Suppressor macrophage treated with lipopolysaccharide for 1 hour (primary cell): ENCODE data around the gene MRPS6.

ENCODE experiments used
- DNase-seq, 3 donors: peaks; one replicate each; pipeline ENCODE4 v3.0.0-alpha.2; 2020 to 2022

The MRPS6 gene

DNA sequence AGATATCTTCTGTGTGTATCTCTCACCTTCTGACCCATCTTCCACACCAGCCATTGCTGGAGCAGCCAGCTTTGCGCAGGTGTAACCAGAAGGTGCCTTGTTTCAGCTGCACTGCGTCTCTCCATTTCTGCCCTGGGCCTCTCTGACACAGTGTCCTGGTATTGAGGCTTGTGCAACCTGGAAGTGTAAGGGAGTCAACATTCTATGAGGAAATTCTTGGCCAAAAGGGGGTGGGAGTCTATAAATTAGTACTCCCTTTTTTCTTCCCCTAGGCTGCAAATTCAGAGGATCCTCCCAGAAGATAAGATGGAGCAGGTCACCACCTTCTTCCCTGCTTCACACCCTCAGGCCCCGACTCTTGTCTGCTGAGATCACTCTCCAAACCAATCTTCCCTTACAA lies 109.1 kb downstream of the MRPS6 start:
- no peak for DNase-seq

DNA sequence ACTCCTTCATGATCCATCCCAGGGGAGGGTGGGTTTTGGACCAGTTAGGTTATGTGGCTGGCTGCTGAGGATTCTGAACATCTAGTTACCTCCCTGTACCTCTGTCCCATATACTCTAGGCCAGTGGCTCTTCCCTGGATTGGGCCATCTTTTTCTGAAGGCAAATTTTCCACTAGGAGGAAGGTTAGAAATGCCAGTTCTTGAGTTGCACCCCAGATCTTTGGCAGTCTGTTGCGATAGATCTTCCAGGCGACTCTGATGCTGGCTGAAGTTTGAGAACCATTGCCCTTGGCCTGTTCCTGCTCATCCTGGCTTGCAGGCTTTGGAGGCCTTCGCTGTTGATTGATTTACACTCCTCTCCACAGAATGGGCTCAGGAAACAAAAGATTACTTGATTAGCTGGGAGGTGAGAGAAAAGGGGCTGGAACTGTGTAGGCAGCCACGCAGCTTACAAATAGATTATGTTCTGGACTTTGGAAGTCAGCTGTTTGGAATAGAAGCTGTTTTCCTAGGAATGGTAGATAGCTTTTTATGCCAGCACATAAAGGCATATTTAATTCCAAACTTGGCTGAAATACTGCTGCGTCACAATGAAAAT lies 110.1 kb downstream of the MRPS6 start:
- no peak for DNase-seq

DNA sequence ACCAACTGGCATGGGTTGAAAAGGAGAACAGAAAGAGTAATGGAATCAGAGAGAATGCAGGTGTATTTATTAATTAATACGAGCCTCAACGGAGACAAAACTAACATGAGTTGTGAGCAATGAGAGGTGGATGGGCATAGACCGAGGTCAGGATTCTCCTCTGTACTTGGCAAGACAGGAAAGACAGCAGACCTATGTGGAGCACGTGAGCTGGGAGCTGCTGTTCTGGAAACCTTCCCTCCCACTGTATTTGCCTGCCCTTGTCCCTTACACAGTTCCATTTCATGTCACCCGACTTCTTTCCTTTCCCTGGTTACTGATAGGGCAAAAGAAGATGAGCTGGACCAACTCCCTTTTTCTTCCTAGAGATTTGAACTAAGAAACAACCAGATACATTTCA lies 110.9 kb downstream of the MRPS6 start:
- DNase-seq = no peak

DNA sequence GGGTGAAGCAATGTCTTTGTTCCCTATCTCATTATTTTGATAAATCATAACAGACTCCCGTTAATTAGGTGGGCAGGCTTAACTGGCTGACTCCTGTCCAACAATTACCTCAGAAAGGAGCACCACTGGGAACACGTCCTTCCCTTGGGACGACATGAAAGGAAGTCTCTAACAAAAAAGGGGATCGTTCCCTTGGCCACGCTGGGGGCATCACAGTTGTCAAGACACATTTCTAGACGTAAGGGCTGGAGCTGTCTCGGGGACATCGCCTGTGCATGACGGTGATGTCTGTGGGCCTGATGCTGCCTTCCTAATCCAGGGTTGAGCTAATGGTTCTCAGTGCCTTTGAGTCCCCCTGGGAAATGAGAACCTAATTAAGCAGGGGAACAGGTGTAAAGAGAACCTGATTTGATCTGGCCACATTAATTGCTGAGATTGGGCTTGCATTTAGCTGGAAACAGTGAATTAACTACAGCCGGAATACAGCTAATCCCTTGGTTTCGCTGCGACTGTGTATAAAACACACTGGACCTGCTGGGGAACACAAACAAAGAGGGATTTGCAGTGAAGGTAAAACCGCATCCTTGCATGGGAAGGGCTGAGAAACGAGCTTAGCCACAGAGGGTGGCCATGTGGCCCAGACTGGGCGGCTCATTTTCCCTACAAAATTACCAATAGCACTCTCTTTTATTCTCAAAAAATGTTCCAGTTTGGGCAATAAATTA lies 111.8 kb downstream of the MRPS6 start:
- DNase-seq = no peak

DNA sequence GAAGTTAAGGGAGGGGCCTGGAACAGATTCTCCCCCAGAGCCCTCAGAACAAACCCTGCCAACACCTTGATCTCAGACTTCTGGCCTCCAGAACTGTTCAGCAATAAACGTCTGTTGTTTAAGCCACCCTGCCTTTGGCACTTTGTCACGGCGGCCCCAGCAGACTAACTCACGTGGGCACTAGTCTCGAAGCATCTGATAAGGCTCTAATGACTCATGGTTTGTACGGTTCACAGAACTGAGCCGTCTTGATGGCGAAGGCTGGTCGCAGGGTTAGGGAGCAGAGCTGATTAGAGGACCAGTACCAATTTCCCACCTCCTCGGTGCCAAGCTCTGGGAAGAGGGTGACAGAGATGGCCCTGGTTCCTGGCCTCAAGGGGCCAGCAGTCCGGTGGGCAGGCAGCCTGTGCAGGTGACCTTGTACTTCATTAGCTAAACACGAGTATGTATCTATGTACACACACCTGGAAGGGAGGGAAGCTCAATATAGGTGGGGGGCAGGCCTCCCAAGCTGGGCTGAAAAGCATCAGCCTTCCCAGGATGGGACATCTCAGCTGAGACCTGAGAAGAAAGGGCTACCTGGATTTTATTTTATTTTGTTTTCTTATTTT lies 112.8 kb downstream of the MRPS6 start:
- no peak for DNase-seq

DNA sequence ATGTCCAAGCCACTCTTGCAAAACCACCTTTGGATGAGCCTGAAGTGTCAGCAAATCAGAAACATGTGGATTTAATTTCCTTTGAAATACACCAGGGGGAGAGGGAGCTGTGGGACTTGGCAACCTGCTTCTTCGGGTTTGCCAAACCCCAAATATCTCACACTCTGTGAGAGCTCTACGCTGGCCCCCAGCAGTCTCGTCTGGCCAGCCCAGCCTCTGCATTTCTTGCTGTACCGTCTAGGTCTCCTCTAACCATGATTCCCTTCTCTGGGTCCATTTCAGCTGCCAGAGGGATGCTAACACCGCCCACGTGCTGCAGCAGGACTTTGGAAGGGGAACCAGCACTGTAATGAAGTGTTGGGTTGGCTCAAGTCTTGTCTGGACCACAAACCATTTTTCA lies 114.6 kb downstream of the MRPS6 start:
- no peak for DNase-seq

DNA sequence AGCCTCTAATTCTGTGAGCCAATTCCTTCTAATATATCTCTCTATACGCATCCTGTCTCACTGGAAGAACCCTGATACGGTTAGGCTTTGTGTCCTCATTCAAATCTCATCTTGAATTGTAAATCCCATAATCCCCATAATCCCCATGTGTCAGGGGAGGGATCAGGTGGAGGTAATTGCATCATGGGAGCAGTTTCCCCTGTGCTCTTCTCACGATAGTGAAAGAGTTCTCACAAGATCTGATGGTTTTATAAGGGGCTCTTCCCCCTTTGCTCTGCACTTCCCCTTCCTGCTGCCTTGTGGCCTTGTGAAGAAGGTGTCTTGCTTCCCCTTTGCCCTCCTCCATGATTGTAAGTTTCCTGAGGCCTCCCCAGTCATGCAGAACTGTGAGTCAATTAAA lies 116.1 kb downstream of the MRPS6 start:
- DNase-seq = no peak

DNA sequence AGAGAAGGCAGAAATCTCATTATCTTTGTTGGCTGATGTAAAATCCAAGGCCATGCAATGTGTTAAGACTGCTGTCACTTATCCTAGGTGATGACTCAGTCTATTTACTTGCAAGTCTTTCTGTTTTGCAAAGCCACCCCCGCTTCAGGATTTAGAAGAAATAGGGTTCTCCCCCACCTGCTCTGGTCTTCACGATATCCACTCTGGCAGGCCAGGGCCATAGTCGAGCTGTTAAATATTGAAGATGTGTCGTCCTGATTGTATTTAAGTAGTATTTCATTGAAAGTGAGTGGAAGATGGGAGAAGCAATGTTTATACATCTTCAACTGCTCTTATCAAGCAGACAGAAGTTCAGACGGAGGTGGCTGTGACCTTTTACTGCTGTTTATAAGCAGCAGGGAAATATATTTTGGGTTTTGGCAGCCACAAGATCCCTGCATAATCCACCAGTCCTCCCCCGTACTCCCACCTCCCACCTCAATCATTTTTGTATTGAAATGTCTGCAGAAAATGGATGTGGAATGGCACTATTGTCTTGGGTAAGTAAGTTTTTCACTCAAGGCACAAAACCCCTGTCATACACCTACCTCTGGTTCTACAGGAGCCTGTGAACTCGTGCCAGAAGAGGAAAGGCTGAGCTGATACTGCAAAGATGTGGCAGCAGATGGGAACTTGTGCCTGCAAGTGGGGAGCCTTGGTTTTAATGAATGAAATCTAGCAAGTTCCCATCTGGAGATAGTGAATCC lies 117.4 kb downstream of the MRPS6 start:
- DNase-seq = no peak

DNA sequence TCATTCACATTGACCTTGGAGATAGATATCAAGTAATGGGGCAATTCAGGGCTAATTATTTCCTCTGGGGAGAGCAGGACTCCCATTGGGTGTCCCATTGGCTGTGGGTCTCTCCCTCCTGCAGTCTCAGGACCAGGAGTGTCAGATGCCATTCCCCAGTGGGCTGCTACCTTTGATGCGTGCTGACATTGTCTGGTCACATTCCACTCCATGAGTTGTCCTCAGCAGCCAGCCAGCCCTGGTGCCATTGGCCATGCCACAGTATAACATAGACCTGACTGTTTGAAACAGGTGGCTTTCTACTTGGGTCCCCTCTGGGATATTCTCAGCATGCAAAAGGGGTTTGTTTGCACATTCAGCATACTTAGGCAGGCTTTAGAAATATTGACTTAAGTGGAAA lies 118.5 kb downstream of the MRPS6 start:
- no peak for DNase-seq
